Effector memory CD8-positive, alpha-beta T cell (primary cell): ENCODE results near the gene FDXR.

Experiments used
- ATAC-seq: fragments of 150-1000 bp; cut with Tn5 transposase; replicated peaks from 2 replicates; pipeline ENCODE4 v1.10.0; 2021; ENCODE audit warnings: mild to moderate bottlenecking, moderate library complexity
- DNase-seq, 3 experiments: peaks; one replicate each; pipeline ENCODE4 v3.0.0; 2021
- H3K27ac Mint-ChIP-seq, 2 donors: one replicate each; pipeline ENCODE4 v1.8.0; 2022; ENCODE audit warnings: mild to moderate bottlenecking in 2 of 2, mixed read lengths in 2 of 2, moderate library complexity in 2 of 2
- H3K27me3 Mint-ChIP-seq, 2 donors: one replicate each; pipeline ENCODE4 v1.8.0; 2022; ENCODE audit warnings: mixed read lengths in 2 of 2
- H3K36me3 Mint-ChIP-seq: one replicate; pipeline ENCODE4 v1.8.0; 2022; ENCODE audit warnings: mild to moderate bottlenecking, moderate library complexity, mixed read lengths; ENCODE audit not compliant: insufficient read depth
- H3K4me1 Mint-ChIP-seq, 2 donors: one replicate each; pipeline ENCODE4 v1.8.0; 2022; ENCODE audit warnings: low read depth in 2 of 2, mixed read lengths in 2 of 2
- H3K4me3 Mint-ChIP-seq, 2 donors: one replicate each; pipeline ENCODE4 v1.8.0; 2022; ENCODE audit warnings: mild to moderate bottlenecking in 2 of 2, mixed read lengths in 2 of 2, moderate library complexity in 2 of 2
- H3K9me3 Mint-ChIP-seq, 2 donors: one replicate each; pipeline ENCODE4 v1.8.0; 2022; ENCODE audit warnings: mixed read lengths in 2 of 2

Gene FDXR

DNA sequence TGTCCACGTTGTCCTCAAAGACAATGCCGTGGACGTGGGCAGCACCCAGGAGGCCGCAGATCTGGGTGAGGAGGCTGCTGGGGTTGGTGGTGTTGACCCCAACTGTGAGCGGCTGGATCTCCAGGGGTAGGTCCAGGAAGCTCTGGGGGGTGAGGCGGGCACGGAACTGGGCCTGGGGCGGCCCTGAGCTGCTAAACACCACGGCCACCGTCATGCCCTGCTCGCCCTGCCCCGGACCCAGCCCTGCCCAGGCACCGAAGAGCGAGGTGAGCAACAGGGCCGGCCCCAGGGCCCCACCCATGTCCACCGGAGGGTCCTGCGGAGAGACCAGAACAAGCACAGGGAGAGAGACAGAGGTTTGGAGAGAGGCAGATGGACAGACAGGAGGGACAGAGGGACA, 18.0 kb downstream of the FDXR start:
- no peak overlapping the region for H3K27ac Mint-ChIP-seq
- peaks cover 79 to 87% of the 10 kb centered on the region in 2 donors for H3K27me3 Mint-ChIP-seq
- no peak overlapping the region for H3K4me3 Mint-ChIP-seq
- DNase-seq (no peak), ATAC-seq (no peak)
- peaks cover 3% of the 10 kb centered on the region for H3K36me3 Mint-ChIP-seq
- no peaks in the 10 kb centered on the region for H3K9me3 Mint-ChIP-seq
- peaks cover 4 to 6% of the 10 kb centered on the region in 2 donors for H3K4me1 Mint-ChIP-seq

DNA sequence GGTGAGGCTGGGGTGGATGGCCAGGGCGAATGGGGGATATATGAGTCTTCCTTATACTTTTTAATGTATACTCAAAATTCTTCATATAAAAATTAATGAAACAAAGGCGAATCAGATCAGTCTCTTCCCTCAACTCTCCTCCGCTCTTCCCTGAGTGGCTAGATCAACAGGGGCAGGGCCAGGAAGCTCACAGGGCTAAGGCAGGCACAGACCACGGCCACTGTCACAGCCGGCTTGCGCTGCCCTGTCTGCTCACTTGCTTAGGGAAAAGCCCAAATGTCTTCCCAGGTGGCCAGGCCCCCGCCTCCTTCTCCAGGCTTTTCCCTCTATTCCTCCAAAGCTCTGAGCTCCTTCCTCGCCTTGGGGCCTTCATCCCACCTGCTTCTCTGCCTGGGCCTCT, 19.1 kb downstream of the FDXR start:
- ATAC-seq: no peak
- Mint-ChIP-seq H3K27ac (no peak overlapping the region), H3K4me1 (peaks cover 4 to 5% of the 10 kb centered on the region in 2 donors), H3K27me3 (peaks cover 72 to 75% of the 10 kb centered on the region in 2 donors), H3K4me3 (peak overlapping the region in 1 of 2 donors; percentile 4), H3K36me3 (peaks cover 3% of the 10 kb centered on the region), H3K9me3 (no peaks in the 10 kb centered on the region)
- no peak for DNase-seq

DNA sequence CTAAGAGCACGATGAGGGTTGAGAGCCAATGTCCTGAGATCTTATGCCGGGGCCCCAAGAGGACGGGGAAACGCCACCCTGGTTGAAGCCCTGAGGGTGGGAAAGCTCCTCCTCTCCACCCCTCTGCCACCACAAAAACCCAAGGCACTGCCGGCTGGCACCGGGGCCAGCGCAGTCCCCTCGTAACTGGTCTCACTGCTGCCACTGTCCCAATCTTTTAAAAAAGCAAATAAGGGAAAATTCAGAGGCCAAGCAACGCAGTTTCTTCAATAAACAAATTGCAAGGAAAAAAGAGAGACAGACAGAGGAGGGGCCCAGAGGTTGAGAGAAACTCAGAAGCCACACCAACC, 19.8 kb downstream of the FDXR start:
- H3K4me1 Mint-ChIP-seq: peaks cover 4 to 5% of the 10 kb centered on the region in 2 donors
- H3K4me3 Mint-ChIP-seq: peak overlapping the region; percentile 49 to 60
- H3K27ac Mint-ChIP-seq: no peak overlapping the region
- H3K27me3 Mint-ChIP-seq: peaks cover 65 to 69% of the 10 kb centered on the region in 2 donors
- no peaks in the 10 kb centered on the region for H3K9me3 Mint-ChIP-seq
- DNase-seq (no peak), ATAC-seq (peak; percentile 12)
- H3K36me3 Mint-ChIP-seq: peaks cover 3% of the 10 kb centered on the region

GRCh38 chr17:74852237-74853047, 20.4 kb downstream of the FDXR start:
- peaks cover 4 to 5% of the 10 kb centered on the region in 2 donors for H3K4me1 Mint-ChIP-seq
- H3K27ac Mint-ChIP-seq: no peak overlapping the region
- peaks cover 3% of the 10 kb centered on the region for H3K36me3 Mint-ChIP-seq
- H3K27me3 Mint-ChIP-seq: peaks cover 59 to 63% of the 10 kb centered on the region in 2 donors
- H3K4me3 Mint-ChIP-seq: peak overlapping the region; percentile 49 to 60
- ATAC-seq (peak; percentile 82), DNase-seq (peak in 1 of 3 experiments; percentile 28)
- H3K9me3 Mint-ChIP-seq: no peaks in the 10 kb centered on the region

DNA sequence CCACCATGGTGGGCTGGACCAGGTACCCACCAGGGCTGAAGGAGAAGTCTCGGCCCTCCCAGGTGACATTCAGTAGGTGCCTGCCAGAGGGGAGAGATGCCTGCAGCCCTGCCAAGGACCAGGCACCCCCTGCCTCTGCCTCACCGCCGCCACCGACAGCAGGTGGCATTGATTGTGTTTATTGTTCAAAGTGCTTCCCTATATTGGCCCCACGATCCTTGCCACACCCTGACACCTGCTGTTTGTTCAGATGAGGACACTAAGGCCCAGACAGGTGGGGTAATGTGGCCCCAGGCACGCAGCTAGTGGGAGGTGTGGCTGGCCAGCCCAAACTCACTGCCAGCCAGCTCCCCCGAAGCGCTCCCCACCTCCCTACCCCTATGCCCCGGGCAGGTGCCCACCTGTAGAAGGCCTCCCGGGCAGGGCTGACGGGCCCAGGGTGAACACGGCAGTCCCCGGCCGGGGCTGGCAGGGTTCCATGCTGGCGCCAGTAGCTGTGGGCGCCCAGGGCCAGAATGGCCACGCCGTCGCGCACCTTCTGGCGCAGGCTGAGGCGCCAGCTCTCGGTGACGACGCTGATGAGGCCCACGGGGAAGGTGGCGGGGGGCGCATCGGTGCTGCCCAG, 21.1 kb downstream of the FDXR start:
- DNase-seq: no peak
- H3K36me3 Mint-ChIP-seq: peaks cover 4% of the 10 kb centered on the region
- H3K27ac Mint-ChIP-seq: no peak overlapping the region
- ATAC-seq: no peak
- H3K27me3 Mint-ChIP-seq: peaks cover 52 to 56% of the 10 kb centered on the region in 2 donors
- H3K9me3 Mint-ChIP-seq: no peaks in the 10 kb centered on the region
- no peak overlapping the region for H3K4me3 Mint-ChIP-seq
- H3K4me1 Mint-ChIP-seq: peaks cover 4 to 5% of the 10 kb centered on the region in 2 donors

- H3K36me3 Mint-ChIP-seq: peaks cover 5% of the 10 kb centered on the region
- no peaks in the 10 kb centered on the region for H3K9me3 Mint-ChIP-seq
- H3K4me1 Mint-ChIP-seq: peaks cover 4 to 5% of the 10 kb centered on the region in 2 donors
- DNase-seq (no peak), ATAC-seq (no peak)
- no peak overlapping the region for H3K27ac Mint-ChIP-seq
- H3K27me3 Mint-ChIP-seq: peaks cover 44 to 48% of the 10 kb centered on the region in 2 donors
- H3K4me3 Mint-ChIP-seq: peak overlapping the region in 1 of 2 donors; percentile 9
Measured at GRCh38 chr17:74850914-74851313, 21.9 kb downstream of the FDXR start.

DNA sequence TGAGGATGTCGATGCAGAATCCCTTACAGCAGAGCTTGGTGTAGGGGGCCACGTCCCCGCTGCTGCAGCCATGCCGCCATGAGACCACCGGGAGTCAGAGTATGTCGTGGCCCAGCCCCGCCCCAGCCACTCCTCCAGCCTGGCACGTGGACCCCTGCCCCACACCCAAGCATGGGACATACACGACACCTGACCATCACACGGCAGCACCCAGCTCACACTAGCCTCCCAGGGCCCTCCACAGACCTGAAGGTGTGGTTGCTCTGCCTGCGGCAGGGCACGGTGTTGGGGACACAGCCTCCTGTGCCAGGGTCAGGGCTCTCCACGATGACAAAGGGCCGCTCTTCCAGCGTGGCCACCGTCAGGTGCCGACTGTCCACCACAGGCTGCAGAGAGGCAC, 22.5 kb downstream of the FDXR start:
- no peak overlapping the region for H3K27ac Mint-ChIP-seq
- H3K27me3 Mint-ChIP-seq: peaks cover 38 to 42% of the 10 kb centered on the region in 2 donors
- H3K9me3 Mint-ChIP-seq: no peaks in the 10 kb centered on the region
- H3K4me1 Mint-ChIP-seq: peaks cover 4 to 5% of the 10 kb centered on the region in 2 donors
- H3K36me3 Mint-ChIP-seq: peaks cover 3% of the 10 kb centered on the region
- ATAC-seq (no peak), DNase-seq (no peak)
- no peak overlapping the region for H3K4me3 Mint-ChIP-seq

DNA sequence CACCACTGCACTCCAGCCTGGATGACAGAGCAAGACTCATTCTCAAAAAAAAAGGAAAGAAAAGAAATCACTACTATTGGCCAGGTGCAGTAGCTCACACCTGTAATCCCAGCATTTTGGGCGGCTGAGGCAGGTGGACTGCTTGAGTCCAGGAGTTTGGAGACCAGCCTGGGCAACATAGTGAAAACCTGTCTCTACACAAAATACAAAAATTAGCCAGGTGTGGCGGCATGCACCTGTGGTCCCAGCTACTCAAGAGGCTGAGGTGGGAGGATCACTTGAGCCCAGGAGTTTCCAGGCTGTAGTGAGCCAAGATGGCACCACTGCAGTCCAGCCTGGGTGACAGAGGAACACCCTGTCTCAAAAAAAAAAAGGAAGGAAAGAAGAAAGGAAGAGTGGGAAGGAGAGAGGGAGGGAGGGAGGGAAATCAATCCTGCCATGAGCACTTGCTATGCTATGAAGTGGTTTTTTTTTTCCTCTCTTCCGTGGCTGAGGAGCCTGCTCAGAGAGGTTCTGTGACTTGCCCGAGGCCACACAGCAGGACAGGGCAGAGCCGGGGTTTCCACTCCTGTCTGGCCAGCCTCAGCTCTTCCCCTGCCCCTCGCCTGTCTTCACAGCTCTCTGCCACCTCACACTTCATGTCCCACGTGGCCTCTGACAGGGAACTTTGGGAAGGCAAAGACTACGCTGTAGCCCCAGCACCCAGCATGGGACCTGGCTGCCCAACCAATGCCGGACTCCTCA, 24.0 kb downstream of the FDXR start:
- Mint-ChIP-seq H3K27me3 (peaks cover 23 to 27% of the 10 kb centered on the region in 2 donors), H3K27ac (no peak overlapping the region), H3K36me3 (peaks cover 6% of the 10 kb centered on the region), H3K9me3 (no peaks in the 10 kb centered on the region), H3K4me1 (peaks cover 4 to 5% of the 10 kb centered on the region in 2 donors), H3K4me3 (no peak overlapping the region)
- DNase-seq (no peak), ATAC-seq (no peak)

DNA sequence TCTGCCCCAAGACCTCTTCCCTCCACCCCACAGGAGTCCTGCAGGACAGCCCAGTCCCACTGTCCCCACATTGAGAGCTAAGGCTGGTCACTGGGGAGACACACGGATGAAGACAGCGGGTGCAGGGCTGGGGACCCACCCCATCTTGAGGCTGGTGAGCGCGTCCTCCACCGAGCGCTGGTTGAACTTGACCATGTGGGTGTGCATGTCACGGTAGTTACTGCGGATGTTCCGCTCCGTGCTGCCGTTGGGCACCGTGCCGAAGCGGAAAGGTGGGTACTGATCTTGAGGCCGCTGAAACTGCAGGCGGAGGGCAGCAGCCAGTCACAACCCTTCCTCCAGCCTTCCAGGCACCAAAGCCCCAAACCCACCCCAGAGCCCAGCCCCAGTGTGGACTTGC, 26.2 kb downstream of the FDXR start:
- Mint-ChIP-seq H3K4me1 (peaks cover 4 to 6% of the 10 kb centered on the region in 2 donors), H3K36me3 (peaks cover 8% of the 10 kb centered on the region), H3K4me3 (no peak overlapping the region), H3K27me3 (peaks cover 15 to 19% of the 10 kb centered on the region in 2 donors), H3K27ac (no peak overlapping the region), H3K9me3 (no peaks in the 10 kb centered on the region)
- DNase-seq (no peak), ATAC-seq (no peak)

GRCh38 chr17:74843352-74843627, 29.5 kb downstream of the FDXR start:
- H3K9me3 Mint-ChIP-seq: no peaks in the 10 kb centered on the region
- H3K36me3 Mint-ChIP-seq: peaks cover 8% of the 10 kb centered on the region
- no peak overlapping the region for H3K27ac Mint-ChIP-seq
- ATAC-seq (no peak), DNase-seq (no peak)
- H3K4me1 Mint-ChIP-seq: peaks cover 20 to 21% of the 10 kb centered on the region in 2 donors
- peaks cover 5 to 18% of the 10 kb centered on the region in 2 donors for H3K27me3 Mint-ChIP-seq
- H3K4me3 Mint-ChIP-seq: no peak overlapping the region

GRCh38 chr17:74842599-74843351, 30.0 kb downstream of the FDXR start:
- ATAC-seq (peak; percentile 55), DNase-seq (no peak)
- H3K4me1 Mint-ChIP-seq: peaks cover 20 to 21% of the 10 kb centered on the region in 2 donors
- no peaks in the 10 kb centered on the region for H3K9me3 Mint-ChIP-seq
- no peak overlapping the region for H3K27ac Mint-ChIP-seq
- peaks cover 5 to 18% of the 10 kb centered on the region in 2 donors for H3K27me3 Mint-ChIP-seq
- no peak overlapping the region for H3K4me3 Mint-ChIP-seq
- H3K36me3 Mint-ChIP-seq: peaks cover 8% of the 10 kb centered on the region

- Mint-ChIP-seq H3K9me3 (no peaks in the 10 kb centered on the region), H3K27ac (no peak overlapping the region), H3K4me1 (peaks cover 20 to 21% of the 10 kb centered on the region in 2 donors), H3K27me3 (peaks cover 5 to 18% of the 10 kb centered on the region in 2 donors), H3K36me3 (peaks cover 8% of the 10 kb centered on the region), H3K4me3 (no peak overlapping the region)
- no peak for ATAC-seq
- no peak for DNase-seq
Measured at GRCh38 chr17:74842146-74842598, 30.6 kb downstream of the FDXR start.
